Psoas muscle (tissue), 8 donors: ENCODE data around the gene RAD51D. TPM values are rescaled to one million over a fixed set of nuclear protein-coding genes. Genes with fewer than 3 reads are reported as not detected.
A peak's percentile ranks its signal among the peaks of the same experiment; 100 is the strongest.

Source experiments
- ATAC-seq, 4 donors: fragments of 200-7000 bp; cut with Tn5 transposase; one replicate each; pipeline ENCODE4 v1.9.1; 2020; ENCODE audit warnings: moderate library complexity in 3 of 4, mild to moderate bottlenecking in 2 of 4
- DNase-seq, 2 donors: peaks; one replicate each; pipeline ENCODE4 v3.0.0-alpha.2; 2020
- H3K27ac ChIP-seq: fragments of 200-600 bp; one replicate; pipeline ENCODE4 v1.8.0; 2022
- H3K27me3 ChIP-seq, 3 donors: fragments of 200-600 bp in 1 of 3; one replicate each; pipeline versions ENCODE4 v1.6.1 to v1.8.0; 2013 to 2022; ENCODE audit warnings: low read length in 2 of 3, mild to moderate bottlenecking in 2 of 3, moderate library complexity in 1 of 3; ENCODE audit not compliant: insufficient read depth in 3 of 3
- H3K36me3 ChIP-seq, 2 donors: fragments of 200-600 bp in 1 of 2; one replicate each; pipeline versions ENCODE4 v1.6.1 to v1.8.0; 2013 to 2022; ENCODE audit warnings: low read depth in 1 of 2, mild to moderate bottlenecking in 1 of 2, moderate library complexity in 1 of 2; ENCODE audit not compliant: insufficient read depth in 1 of 2
- H3K4me1 ChIP-seq: fragments of 200-600 bp; one replicate; pipeline ENCODE4 v1.8.0; 2022
- H3K4me3 ChIP-seq: fragments of 200-600 bp; one replicate; pipeline ENCODE4 v1.8.0; 2022; ENCODE audit warnings: mild to moderate bottlenecking
- H3K9me3 ChIP-seq: fragments of 200-600 bp; one replicate; pipeline ENCODE4 v1.8.0; 2022
- WGBS, 3 donors: extraction: QIAGEN DNeasy Blood & Tissue Kit; methylation state at CpG; one replicate each; pipeline versions ENCODE4 v1.1.6 to v1.1.7; 2013; 5-methylcytosine and 5-hydroxymethylcytosine counted together
- intact Hi-C, 2 donors: fragments of 100-400 bp; cut with DNase I; formaldehyde crosslinking; loops; one replicate each; pipeline versions ENCODE4 v1.11.0 to v1.14.2; 2022
- polyA plus RNA-seq, 3 donors: library from polyadenylated mRNA; stranded (reverse); fragments of 200-250 nt; gene quantifications; one replicate each; pipeline ENCODE4 v1.2.3, GENCODE V29; 2013
- total RNA-seq, 4 donors: library from RNA; stranded (reverse); fragmentation: NEBNext Ultra II Directional in 2 of 4; extraction: Animal tissue kit (Norgen Biotek cat#: 25700) in 2 of 4; gene quantifications; one replicate each; pipeline versions ENCODE4 v1.2.1 to v1.2.4, GENCODE V29; 2021 to 2023
- TF ChIP-seq, protein P1 (sequence below): fragments of 200-600 bp; IDR thresholded peaks from one replicate; pipeline ENCODE4 v1.8.0; 2022; ENCODE audit warnings: antibody characterized with exemption
- donor health status: healthy with polysubstance abuse.
- donor health status: DM: no; HTN: no; CAD: no; lungs with moderate emphysema.
- donor health status: Bipolar disorder and iron deficiency.
- donor health status: healthy.
- donor health status: DM: yes; HTN: yes; CAD: no.
- donor health status: DM: no; HTN: no; CAD: no.
- donor health status: DM: no; HTN: no; CAD: no.
- donor health status: DM: yes; HTN: yes; CAD: no.

Gene RAD51D
- total and polyA plus RNA-seq, 7 donors: 3.6 to 6.2 (median 5.4) TPM

DNA sequence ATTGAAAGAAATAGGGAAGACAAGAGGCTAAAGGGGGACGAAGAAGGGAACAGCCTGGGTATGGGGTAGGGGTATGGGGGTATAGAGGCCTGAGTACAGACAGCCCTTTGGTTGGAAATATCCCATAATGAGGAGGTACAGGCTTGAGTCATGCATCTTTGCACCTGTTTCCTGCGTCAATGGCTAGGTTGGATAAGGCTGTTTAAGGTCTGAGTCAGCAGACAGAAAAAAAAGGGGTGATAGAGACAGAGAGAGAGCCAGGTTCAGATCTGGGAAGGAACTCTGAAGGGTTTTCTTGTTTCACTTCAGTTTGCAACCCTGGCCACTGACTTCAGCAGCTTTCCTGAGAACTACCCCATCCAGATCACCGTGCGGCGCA lies 10.3 kb upstream of the RAD51D start:
- Histone ChIP-seq H3K4me1 (no peaks in the 10 kb centered on the region), H3K27ac (no peak overlapping the region), H3K27me3 (no peaks in the 10 kb centered on the region), H3K36me3 (peaks cover 0 to 43% of the 10 kb centered on the region in 2 donors), H3K9me3 (no peaks in the 10 kb centered on the region), H3K4me3 (no peak overlapping the region)
- TF ChIP-seq, protein P1, sequence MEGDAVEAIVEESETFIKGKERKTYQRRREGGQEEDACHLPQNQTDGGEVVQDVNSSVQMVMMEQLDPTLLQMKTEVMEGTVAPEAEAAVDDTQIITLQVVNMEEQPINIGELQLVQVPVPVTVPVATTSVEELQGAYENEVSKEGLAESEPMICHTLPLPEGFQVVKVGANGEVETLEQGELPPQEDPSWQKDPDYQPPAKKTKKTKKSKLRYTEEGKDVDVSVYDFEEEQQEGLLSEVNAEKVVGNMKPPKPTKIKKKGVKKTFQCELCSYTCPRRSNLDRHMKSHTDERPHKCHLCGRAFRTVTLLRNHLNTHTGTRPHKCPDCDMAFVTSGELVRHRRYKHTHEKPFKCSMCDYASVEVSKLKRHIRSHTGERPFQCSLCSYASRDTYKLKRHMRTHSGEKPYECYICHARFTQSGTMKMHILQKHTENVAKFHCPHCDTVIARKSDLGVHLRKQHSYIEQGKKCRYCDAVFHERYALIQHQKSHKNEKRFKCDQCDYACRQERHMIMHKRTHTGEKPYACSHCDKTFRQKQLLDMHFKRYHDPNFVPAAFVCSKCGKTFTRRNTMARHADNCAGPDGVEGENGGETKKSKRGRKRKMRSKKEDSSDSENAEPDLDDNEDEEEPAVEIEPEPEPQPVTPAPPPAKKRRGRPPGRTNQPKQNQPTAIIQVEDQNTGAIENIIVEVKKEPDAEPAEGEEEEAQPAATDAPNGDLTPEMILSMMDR: no peak
- WGBS, 3 donors: 83 to 95% (median 85%) methylated on average over 5 of the region's 5 CpGs
- no peak for DNase-seq
- ATAC-seq: peak in 2 of 4 donors; percentile 32 to 48
- intact Hi-C loops: no loop called here

DNA sequence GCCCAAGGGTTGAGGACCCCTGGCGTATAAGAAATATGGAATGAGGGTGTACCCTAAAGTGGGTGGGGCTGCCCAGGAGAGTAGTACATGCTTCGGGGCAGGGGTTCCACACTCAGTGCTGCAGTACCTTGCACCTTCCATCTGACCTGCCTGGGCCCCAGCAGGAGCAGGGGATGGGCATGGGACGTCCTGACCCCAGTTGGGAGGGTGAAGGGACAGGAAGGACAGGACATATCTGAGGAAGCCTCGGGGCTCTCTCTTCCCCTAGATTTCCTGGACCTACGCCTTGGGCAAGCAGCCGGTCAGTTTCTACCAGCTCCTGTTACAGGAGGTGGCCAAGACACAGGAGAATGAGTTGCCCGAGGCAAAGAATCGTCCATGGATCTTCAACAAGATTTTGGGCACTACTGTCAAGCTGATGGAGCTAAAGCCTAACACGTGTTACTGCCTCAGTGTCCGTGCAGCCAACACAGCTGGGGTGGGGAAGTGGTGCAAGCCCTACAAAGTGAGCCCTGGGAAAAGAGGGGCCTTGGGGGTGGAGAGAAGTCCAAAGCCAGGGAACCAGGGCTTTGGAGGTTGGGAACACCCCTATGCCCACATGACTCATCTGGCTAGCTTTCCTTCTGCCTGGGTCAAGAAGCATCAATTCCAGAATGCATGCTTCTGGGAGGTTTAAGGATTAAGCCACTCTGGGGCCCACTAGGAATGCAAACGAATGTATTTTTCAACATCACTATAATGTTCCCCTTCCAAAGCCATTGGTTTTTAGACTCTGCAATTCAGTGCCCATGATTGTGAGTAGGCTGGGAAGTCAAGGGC lies 9.7 kb upstream of the RAD51D start:
- no peak overlapping the region for H3K4me3 ChIP-seq
- H3K27ac ChIP-seq: no peak overlapping the region
- ATAC-seq (peak in 1 of 4 donors; percentile 26), DNase-seq (no peak)
- H3K4me1 ChIP-seq: no peaks in the 10 kb centered on the region
- H3K36me3 ChIP-seq: peaks cover 0 to 37% of the 10 kb centered on the region in 2 donors
- intact Hi-C loops: no loop called here
- TF ChIP-seq, protein P1: no peak
- 54 to 75% (median 59%) methylated on average over 10 to 11 of the region's 11 CpGs for WGBS, 3 donors
- H3K9me3 ChIP-seq: no peaks in the 10 kb centered on the region
- H3K27me3 ChIP-seq: no peaks in the 10 kb centered on the region

DNA sequence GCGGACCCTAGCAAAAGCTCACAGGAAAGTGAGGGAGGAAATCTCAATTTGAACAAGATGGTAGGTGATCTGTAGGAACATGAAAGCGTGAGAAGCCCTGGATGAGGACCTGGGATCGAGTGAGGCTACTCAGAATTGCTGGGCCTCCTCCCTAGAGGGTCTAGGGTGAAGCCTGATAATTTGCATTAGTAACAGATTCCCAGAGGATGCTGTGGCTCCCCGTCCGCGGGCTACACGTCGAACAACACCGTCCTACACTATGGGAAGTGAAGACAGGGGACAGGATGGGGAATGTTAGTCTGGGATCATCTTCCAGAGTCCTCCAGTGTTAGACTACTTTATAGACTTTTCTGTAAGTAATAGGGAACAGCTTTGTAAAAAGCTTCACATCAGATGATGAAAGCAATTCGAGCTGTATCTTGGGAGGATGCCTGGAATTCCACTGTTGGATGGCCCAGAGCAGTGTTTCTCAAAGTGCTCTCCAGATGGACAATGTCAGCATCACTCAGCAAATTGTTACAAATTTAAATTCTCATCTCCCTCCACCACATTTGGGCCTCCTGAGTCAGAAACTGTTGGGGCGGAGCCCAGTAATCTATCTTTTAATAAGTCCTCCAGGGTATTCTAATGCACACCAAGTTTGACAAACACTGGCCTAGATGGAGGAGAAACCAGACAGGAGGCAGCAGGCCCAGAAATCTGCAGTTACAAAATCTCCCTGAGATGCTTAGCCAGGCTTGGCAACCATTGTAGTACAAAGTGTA lies 8.3 kb upstream of the RAD51D start:
- no peak overlapping the region for H3K27ac ChIP-seq
- DNase-seq: peak in 1 of 2 donors; percentile 22
- peak in 1 of 4 donors; percentile 33 for ATAC-seq

DNA sequence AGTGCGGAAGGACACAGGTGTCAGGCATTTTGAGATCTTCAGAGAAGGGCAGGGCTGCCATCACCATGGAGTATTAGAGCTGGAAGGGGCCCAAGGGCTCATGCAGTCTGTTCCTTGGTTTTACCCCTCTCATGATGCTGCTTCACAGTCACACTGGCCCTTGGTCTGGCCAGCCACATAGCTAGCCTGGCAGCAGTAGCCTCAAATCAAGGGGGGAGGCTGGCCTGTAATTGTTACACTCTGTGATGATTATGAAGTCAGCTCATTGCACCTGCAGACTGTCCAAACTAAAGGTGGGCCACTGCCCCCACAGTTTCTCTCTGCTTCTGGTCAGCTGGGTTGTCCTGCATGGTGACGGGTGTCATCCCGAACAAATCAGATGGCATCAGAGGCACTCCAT lies 1.7 kb upstream of the RAD51D start, which contains the start of gene FNDC8:
Gene FNDC8 (plus strand): TSS at position 301 of the 400 bp plus-strand sequence. CDS start 79 bp downstream, at position 380.
- Histone ChIP-seq H3K27ac (no peak within 1 kb of the TSS), H3K4me1 (peaks cover 14% of the 10 kb centered on the region), H3K27me3 (no peaks in the 10 kb centered on the region), H3K36me3 (no peaks in the 10 kb centered on the region), H3K9me3 (no peaks in the 10 kb centered on the region), H3K4me3 (no peak within 1 kb of the TSS)
- ATAC-seq (no peak), DNase-seq (no peak)
- TF ChIP-seq, protein P1: no peak
- WGBS, 3 donors: 89 to 98% (median 91%) methylated on average over 3 of the region's 3 CpGs
- intact Hi-C loops: no loop called here

More for the DNA sequence above, 8.3 kb upstream of the RAD51D start:
- TF ChIP-seq, protein P1: no peak
- Histone ChIP-seq H3K27me3 (no peaks in the 10 kb centered on the region), H3K4me3 (no peak overlapping the region), H3K36me3 (peaks cover 0 to 22% of the 10 kb centered on the region in 2 donors), H3K4me1 (no peaks in the 10 kb centered on the region), H3K9me3 (no peaks in the 10 kb centered on the region)
- 41 to 55% (median 52%) methylated on average over 11 of the region's 11 CpGs for WGBS, 3 donors
- intact Hi-C loops: no loop called here
